IPS-18c (cell line): ENCODE results near the gene TMEM51.
A peak's percentile ranks its signal among the peaks of the same experiment; 100 is the strongest.

Experiments used
- H3K4me3 ChIP-seq: 2 replicates; pipeline ENCODE4 v1.7.0; 2013; ENCODE audit warnings: low read depth, mild to moderate bottlenecking, low read length, moderate library complexity; ENCODE audit not compliant: insufficient read depth
- H3K9me3 ChIP-seq: one replicate; pipeline ENCODE4 v1.6.1; 2013; ENCODE audit warnings: mild to moderate bottlenecking, low read length, moderate library complexity; ENCODE audit not compliant: control insufficient read depth, insufficient read depth

Gene TMEM51

GRCh38 chr1:15238789-15239188 is 85.2 kb downstream of the TMEM51 start:
- no peaks in the 10 kb centered on the region for H3K9me3 ChIP-seq

GRCh38 chr1:15242766-15243165 is 89.2 kb downstream of the TMEM51 start:
- H3K4me3 ChIP-seq = no peak overlapping the region
- H3K9me3 ChIP-seq = no peaks in the 10 kb centered on the region

More at GRCh38 chr1:15238789-15239188, 85.2 kb downstream of the TMEM51 start:
- no peak overlapping the region for H3K4me3 ChIP-seq

GRCh38 chr1:15243275-15244043 is 89.9 kb downstream of the TMEM51 start:
- Histone ChIP-seq H3K9me3 (no peaks in the 10 kb centered on the region), H3K4me3 (no peak overlapping the region)

- H3K4me3 ChIP-seq = no peak overlapping the region; the same call in 1 of the 2 replicates
- H3K9me3 ChIP-seq = no peaks in the 10 kb centered on the region
These were observed 91.3 kb downstream of the TMEM51 start for GRCh38 chr1:15244813-15245212.

- Histone ChIP-seq H3K4me3 (no peak overlapping the region), H3K9me3 (no peaks in the 10 kb centered on the region)
These were observed 92.2 kb downstream of the TMEM51 start for GRCh38 chr1:15245593-15246360.

GRCh38 chr1:15246960-15247614 is 93.5 kb downstream of the TMEM51 start, which contains the start of gene FHAD1:
Gene FHAD1, plus strand, starts transcription at chr1:15247223. Its CDS starts 4,562 bp downstream, at chr1:15251785.
- H3K9me3 ChIP-seq = no peaks in the 10 kb centered on the region
- H3K4me3 ChIP-seq = peak within 1 kb of the TSS; percentile 67

- no peak overlapping the region for H3K4me3 ChIP-seq
These were observed 94.7 kb downstream of the TMEM51 start for GRCh38 chr1:15248216-15248615.

GRCh38 chr1:15249081-15249480 is 95.5 kb downstream of the TMEM51 start:
- no peak overlapping the region for H3K4me3 ChIP-seq
- H3K9me3 ChIP-seq = no peaks in the 10 kb centered on the region

More at GRCh38 chr1:15248216-15248615, 94.7 kb downstream of the TMEM51 start:
- H3K9me3 ChIP-seq = no peaks in the 10 kb centered on the region

- Histone ChIP-seq H3K4me3 (no peak overlapping the region; the same call in 1 of the 2 replicates), H3K9me3 (no peaks in the 10 kb centered on the region)
These were observed 98.6 kb downstream of the TMEM51 start for GRCh38 chr1:15251857-15252835.

GRCh38 chr1:15254559-15254958 is 101.0 kb downstream of the TMEM51 start:
- no peak overlapping the region for H3K4me3 ChIP-seq
- no peaks in the 10 kb centered on the region for H3K9me3 ChIP-seq

- H3K4me3 ChIP-seq = no peak overlapping the region
These were observed 102.1 kb downstream of the TMEM51 start for GRCh38 chr1:15255582-15256149.

GRCh38 chr1:15256584-15256983 is 103.0 kb downstream of the TMEM51 start:
- Histone ChIP-seq H3K4me3 (no peak overlapping the region), H3K9me3 (no peaks in the 10 kb centered on the region)

More at GRCh38 chr1:15255582-15256149, 102.1 kb downstream of the TMEM51 start:
- H3K9me3 ChIP-seq = no peaks in the 10 kb centered on the region

GRCh38 chr1:15257309-15257708 is 103.8 kb downstream of the TMEM51 start:
- Histone ChIP-seq H3K4me3 (no peak overlapping the region), H3K9me3 (no peaks in the 10 kb centered on the region)

- Histone ChIP-seq H3K9me3 (no peaks in the 10 kb centered on the region), H3K4me3 (no peak overlapping the region)
These were observed 105.5 kb downstream of the TMEM51 start for GRCh38 chr1:15258833-15259621.

GRCh38 chr1:15259622-15260007 is 106.1 kb downstream of the TMEM51 start:
- no peaks in the 10 kb centered on the region for H3K9me3 ChIP-seq
- H3K4me3 ChIP-seq = no peak overlapping the region
